Head of caudate nucleus (tissue), 42 donors: ENCODE measurements around the gene DHX35.
"Not testable (repeated sequence)": the region's sequence is repeated elsewhere in the genome, so short reads cannot be mapped to it uniquely, and the experiment has no call there.

Experiments used
- DNase-seq, 42 donors: peaks; one replicate each; pipeline versions ENCODE4 v3.0.0 to v3.0.0-alpha.2; 2020 to 2021; ENCODE audit warnings: mixed read lengths in 7 of 42
- intact Hi-C: fragments of 100-400 bp; cut with DNase I; formaldehyde crosslinking; loops from one replicate; pipeline ENCODE4 v1.15.0; 2022

The DHX35 gene

DNA sequence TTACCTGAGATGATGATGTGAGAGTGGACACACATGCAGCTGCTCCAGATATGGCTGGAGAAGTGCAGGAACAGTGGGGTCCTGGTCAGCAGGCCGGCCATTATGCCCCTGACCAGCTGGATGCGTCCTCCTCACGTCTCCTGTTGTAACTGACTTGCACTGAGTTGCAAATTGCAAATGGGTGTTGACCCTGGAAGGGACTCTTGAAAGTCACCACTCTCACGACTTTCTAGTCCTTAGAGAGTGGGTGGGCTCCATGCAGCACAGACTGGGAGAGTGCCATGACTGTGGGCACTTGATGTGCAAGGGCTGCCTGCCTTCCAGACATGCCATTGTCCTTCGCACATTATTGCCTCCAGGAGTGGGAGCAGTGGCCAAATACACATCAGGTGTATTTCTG, 25.1 kb upstream of the DHX35 start:
- DNase-seq = no peak
- intact Hi-C loops = no loop called here

DNA sequence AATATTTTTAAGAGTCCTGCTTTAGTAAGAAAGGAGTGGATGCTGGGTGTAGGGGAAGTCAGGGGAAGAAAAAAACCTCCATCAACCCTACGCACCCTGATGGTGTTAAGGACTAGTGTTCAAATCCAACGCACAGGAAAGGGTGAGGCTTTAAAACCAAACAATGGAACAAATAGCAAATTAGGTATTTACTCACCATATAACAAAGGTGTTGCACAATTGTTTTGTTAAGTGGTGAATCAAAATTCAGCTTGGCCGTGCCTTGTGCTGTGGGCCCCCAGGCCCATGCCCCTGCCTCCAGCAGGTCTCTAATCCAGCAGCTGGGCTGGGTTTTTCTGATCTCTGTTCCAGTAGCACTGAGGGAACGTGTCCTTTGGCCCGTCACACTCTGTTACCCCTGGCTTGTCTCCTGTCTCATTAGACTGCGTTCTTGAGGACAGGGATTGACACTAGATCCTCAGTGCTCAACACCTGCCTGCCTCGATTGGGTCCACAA, 24.1 kb upstream of the DHX35 start:
- intact Hi-C loops = no loop called here
- no peak for DNase-seq

DNA sequence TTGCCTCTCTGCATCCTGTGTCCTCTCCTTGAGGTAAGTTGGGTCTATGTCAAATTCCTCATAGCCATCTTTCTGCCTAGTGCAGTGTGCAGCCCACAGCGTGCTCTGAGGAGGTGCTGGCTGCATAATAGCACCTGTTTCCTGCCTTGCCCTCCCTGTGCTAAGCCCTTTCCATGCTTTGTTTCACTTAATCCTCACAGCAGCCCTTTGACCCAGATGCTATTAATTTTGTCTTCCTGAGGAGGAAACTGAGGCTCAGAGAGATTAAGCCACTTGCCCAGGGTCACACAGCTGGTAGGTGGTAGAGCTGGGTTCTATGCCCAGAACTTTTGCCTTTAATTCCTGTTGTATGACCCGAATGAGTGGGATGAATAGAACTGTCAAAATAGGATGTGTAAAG, 22.5 kb upstream of the DHX35 start:
- intact Hi-C loops = no loop called here
- DNase-seq = no peak

DNA sequence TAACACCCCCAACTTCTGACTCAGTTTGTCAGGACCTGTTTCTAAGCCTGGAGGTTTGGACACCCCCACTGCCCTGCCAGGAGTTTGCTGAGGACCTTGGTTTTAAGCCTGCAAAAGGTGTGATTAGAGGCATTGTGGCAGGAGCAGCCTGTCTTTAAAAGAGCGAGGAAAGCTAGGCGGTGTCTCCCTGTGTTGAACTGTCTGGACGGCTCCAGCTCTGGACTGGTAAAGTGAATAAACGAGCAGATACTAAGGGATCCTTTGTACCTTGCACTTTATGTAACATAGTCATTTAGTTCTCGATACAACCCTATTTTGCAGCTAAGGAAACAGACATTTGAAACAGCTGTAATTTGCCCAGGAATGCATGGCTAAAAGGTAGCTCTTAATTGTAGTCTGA, 21.5 kb upstream of the DHX35 start:
- DNase-seq = no peak
- intact Hi-C loops = no loop called here

DNA sequence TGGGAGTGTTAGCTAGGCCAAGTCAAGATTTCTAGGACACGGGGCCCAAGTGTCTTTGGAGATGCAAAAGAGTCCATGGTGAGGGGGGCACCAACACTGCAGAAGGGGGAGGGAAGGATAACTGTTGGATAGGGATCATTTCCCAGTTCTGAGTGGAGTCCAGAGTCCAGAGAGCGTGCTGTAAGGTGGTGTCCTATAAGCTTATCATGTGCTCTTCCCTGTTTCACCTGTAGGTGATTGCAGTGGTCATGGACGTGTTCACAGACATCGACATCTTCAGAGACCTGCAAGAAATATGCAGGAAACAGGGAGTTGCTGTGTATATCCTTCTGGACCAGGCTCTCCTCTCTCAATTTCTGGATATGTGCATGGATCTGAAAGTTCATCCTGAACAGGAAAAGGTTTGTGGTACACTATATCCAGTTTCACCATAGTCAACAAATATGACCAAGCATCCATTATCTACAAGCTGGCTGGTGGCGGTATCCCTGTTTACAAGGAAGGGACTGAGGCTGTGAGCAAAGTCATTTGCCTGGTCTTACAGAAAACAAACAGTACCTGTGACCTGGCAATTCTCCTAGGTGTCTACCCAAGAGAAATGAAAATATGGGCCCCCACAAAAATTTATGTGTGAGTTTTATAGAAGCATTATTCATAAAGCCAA, 20.3 kb upstream of the DHX35 start:
- DNase-seq = no peak
- intact Hi-C loops = no loop called here

DNA sequence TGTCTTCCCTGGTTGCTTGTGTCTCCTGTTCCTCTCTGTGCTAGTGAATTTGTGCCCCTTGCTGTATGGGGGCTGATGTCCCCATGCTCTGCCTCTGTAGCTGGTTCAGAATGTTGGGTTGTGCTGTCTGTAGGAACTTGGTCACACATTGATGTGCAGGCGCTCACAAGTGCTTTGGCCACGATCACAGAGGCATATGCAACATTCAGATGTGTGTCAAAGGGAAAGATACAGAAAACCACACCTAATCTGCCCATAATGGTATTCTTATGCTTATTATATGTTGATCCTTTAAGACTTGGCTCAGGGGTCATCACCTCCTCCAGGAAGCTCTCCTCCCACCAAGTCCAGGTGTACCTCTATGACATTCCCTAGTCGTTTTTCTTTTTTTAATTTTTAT, 17.1 kb upstream of the DHX35 start:
- DNase-seq = no peak
- intact Hi-C loops = no loop called here

DNA sequence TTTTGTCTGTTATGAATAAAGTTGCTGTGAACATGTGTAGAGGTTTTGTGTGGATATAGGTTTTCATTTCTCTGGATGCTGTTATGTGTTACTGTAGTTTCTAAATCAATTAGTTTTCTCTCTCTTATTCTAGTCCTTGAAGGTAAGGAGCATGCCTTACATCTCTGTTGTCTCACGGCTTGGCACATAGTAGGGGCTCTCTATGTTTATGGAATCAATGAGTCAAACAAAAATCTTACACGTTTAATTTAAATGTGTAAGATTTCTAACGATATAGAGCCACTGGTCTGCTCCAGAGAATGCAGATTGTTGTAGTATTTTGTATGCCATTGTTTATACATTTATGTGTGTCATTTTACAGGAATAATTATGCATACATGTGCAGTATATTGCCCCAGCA, 15.3 kb upstream of the DHX35 start:
- intact Hi-C loops = no loop called here
- DNase-seq = no peak

DNA sequence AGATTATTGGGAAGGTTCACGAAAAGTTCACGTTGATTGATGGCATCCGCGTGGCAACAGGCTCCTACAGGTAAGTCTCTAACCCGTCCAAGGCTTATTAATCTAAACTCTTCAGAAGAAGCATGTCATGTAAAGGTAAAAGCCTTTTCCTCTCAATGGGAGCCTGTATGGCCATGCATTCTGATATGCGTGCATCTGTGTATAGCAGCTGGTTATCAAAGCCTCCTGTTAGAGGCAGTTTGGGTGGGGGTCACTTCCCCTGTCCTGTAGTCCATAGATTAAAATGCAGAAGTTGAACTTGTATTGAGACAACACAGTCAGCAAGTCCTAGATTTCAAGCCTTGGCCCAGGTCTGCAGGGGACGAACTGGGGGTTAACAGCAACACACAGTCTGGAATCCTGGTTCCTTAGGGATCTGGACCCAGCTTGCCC, 14.2 kb upstream of the DHX35 start:
- intact Hi-C loops = no loop called here
- DNase-seq = no peak

DNA sequence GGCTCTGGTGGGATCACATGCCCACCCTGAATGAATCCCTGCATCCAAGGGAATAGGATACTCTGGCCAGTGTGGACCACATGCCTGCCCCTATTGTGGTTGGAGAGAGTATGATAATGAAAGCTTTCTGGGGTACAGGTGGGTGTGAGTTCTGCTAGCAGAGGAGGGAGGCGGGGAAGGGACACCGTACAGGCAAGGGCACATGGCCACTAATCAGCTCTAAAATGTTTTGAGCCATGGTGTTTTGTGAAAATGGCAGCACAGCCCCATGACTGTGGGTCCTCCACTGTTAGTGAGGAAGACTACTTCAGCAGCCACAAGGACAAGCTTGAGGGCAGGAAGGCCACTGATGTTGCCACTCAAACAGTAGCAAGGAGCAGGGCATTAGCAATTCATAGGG, 11.9 kb upstream of the DHX35 start:
- DNase-seq = no peak
- intact Hi-C loops = no loop called here

DNA sequence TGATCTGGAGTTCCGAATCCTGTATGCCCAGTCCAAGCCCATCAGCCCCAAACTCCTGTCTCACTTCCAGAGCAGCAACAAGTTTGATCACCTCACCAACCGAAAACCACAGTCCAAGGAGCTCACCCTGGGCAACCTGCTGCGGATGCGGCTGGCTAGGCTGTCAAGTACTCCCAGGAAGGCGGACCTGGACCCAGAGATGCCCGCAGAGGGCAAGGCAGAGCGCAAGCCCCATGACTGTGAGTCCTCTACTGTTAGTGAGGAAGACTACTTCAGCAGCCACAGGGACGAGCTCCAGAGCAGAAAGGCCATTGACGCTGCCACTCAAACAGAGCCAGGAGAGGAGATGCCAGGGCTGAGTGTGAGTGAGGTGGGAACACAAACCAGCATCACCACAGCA, 10.5 kb upstream of the DHX35 start:
- DNase-seq = no peak
- intact Hi-C loops = no loop called here

DNA sequence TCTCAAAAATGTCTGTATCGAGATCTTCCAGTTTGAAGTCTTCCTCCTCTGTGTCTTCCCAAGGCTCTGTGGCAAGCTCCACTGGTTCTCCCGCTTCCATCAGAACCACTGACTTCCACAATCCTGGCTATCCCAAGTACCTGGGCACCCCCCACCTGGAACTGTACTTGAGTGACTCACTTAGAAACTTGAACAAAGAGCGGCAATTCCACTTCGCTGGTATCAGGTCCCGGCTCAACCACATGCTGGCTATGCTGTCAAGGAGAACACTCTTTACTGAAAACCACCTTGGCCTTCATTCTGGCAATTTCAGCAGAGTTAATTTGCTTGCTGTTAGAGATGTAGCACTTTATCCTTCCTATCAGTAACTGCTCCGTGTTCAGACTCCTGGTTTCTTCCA, 10.0 kb upstream of the DHX35 start:
- intact Hi-C loops = no loop called here
- DNase-seq = no peak

DNA sequence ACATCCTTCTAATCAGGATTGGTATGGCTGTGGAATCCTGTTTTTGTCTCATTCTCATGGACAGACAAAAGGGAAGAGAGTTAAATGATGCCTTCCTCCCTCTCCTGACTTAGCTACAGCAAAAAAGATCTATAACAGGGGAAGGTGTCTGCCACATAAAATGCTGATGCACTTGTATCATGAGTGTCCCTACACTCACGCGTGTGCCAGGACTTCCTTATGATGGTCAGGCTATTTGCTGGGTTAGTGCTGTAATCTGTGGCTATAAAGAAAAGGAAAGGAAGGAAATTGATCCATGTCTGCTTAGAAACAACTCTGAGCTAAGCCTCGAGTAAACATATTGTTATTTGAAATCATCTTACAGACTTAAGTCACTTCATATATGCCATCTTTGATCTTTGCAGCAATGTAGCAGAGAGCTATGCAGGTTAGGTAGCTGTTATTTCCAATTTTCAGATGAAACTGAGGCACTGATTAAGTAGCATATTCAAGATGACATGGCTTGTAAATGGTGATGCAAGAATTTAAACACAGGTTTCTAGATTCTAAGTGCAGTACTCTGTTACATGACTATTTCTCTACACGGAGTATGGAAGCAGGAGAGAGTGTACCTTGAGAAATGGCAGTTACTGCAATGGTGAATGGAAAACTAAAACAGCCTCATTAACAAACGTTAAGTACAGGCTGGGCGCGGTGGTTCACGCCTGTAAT, 8.4 kb upstream of the DHX35 start:
- no peak for DNase-seq
- intact Hi-C loops = no loop called here

DNA sequence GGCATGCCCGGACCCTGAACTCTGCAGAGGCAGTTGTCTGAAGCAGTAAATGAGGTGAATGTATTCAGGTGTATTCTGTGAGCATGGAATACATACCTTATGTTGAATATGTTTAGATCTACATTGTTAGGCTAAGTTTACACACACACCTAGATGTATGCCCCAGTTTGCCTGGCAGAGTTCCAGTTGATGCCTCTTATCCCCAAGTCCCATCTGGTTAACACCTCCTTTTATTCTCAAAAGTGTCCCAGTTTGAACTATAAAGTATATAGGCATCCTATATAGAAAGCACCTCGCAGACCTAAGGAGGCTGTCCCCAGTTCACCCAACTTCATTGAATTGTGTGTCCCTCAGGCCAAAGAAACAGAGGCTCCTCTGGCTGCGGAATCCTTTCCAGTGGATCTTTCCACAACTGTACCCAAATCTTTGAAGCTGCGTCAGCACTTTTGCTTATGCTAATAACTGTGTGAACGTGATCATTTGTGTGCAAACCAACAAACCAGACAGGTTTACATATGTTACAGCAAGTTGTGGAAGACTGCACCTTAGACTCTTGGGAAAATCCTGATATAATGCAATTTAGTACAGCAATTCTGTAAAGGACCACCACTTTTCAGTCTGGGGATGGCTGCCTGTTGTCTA, 4.8 kb upstream of the DHX35 start:
- no peak for DNase-seq
- intact Hi-C loops = no loop called here

DNA sequence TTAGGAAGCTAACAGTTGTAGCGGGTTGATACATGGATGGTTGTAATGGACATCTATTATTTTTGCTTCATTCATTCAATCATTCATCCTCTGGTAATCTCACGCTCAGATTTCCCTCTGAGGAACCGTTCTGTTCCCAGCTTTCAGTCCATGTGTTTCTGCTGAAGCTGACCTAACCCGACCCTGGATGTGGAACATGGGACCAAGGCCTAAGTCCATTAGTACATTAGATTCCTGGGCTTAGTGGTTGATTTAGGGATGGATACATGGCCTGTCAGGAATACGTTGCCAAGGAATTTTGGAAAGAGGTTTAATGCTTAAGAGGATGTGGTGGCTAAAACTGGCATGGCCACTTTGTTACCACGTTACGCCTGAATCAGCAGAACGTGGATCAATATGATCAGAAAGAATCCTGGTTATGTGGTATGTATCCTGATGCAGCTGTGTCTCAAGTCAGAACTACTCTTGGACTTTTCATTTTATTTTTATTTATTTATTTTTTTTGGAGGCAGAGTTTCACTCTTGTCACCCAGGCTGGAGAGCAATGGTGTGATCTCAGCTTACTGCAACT, 4.1 kb upstream of the DHX35 start:
- DNase-seq = no peak
- intact Hi-C loops = no loop called here

DNA sequence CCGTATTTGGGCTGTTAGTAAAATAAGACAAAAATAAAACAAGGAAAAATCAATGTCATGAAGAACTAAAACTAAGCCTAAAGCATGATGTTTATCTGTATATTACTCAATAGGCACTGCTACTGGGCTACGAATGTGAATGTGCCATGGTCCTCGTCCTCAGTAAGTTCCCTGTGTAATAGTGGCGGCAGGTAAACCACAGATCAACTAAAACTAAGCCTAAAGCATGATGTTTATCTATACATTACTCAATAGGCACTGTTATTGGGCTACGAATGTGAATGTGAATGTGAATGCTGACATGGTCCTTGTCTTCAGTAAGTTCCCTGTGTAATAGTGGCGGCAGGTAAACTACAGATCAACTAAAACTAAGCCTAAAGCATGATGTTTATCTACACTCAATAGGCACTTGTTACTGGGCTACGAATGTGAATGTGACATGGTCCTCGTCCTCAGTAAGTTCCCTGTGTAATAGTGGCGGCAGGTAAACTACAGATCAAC, 1.9 kb upstream of the DHX35 start:
- DNase-seq = not testable (repeated sequence)
- intact Hi-C loops = loop anchor here (5.0 kb wide), 1 partner anchor 33 kb away; the partner anchor contains the start of gene FAM83D

DNA sequence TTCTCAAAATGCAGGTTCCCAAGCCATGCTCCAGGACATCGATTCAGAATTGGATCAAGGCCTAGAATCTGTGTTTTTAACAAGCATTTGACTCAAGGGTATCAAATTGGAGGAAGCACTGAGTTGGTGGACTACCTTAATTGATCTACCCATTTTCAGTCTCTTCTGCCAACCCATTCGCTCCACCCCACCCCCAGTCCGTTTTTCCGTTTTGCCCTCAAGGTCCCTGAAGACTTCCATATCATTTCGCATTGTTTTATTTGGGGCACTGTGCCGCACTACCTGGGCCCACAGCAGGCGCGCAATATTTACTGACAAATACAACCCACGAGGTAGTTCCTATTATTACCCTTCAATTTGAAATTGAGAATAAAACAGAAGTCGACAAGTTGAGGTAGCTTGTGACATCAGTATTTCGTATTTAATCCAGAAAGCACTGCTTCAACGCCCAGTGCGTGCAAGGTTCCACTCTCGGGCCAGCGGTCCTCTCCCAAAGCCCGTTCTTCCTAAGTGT, 557 bp upstream of the DHX35 start:
- intact Hi-C loops = loop anchor here (5.0 kb wide), 1 partner anchor 34 kb away; the partner anchor contains the start of gene FAM83D
- peak in 21 of 42 donors; percentile 3 to 48 (median 16) for DNase-seq

DNA sequence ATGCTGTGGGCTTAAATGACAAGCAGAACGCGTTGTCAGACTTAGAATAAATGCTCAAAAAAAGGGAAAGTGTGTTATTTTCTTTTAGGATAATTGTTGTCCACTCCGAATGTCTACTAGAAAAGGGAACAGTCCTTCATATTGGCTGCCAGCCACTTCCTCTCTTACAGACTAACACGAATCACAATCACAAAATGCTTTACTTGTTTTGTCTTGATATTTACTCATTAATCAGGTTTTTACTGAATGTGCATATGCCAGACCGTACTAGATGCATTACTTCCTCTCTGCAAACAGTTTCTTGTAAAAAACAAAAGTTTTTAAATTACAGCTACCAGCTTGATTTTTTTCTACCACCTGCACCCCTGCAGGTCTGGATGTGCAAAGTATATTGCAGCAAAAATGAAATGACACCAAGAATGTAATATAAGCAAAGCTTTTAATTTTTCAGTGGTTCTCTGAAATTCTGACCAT, 821 bp downstream of the DHX35 start:
- DNase-seq = no peak
- intact Hi-C loops = loop anchor here (5.0 kb wide), 1 partner anchor 36 kb away; the partner anchor contains the start of gene FAM83D

DNA sequence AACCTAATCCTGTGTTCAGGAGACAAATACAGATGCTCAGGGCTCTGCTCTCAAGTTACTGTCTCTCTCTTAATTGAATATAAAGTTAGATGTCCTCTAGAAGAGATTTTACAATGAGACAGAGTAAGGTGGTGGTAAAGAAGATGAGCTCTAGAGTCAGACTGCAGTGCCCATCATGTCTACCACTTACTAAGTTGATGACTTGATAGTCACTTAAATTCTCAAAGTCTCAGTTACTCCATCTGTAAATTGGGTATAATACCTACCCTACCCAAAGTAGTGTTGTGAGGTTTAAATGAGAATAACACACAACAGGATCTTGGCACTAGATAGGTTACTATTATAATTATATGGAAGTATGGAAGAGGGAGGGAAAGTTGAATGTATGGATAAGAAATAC, 1.6 kb downstream of the DHX35 start:
- intact Hi-C loops = loop anchor here (5.0 kb wide), 1 partner anchor 36 kb away; the partner anchor contains the start of gene FAM83D

DNA sequence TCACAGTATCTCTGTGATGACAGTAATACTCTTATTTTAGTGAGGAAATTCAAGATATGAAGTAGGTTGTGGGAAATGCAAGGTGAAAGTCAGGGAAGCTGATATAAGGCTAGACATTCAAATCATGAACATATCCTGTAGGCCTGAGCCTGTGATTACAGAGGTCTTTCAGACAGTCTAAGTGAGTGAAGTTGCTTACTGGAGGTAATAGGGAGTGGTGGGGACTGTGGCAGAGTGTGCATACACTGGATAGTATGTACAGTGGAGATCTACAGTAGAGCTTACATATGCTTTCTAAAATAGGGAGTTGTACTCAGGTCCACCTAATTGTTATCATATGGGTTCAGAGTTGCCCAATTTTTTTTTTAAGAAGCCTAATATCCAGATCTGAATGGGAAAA, 3.1 kb downstream of the DHX35 start:
- intact Hi-C loops = no loop called here
- DNase-seq = no peak

More for the DNA sequence above, 1.6 kb downstream of the DHX35 start:
- no peak for DNase-seq
